Mesendoderm (in vitro differentiated cells): Measurements from ENCODE around the gene SREBF2.
A peak's percentile ranks its signal among the peaks of the same experiment; 100 is the strongest.

Experiments used
- DNase-seq: peaks from one replicate; pipeline ENCODE4 v3.0.0; 2013
- H2AK5ac ChIP-seq: 2 replicates; pipeline ENCODE4 v1.6.1; 2013; ENCODE audit warnings: low read length, inconsistent platforms
- H2BK120ac ChIP-seq: 2 replicates; pipeline ENCODE4 v1.6.1; 2013; ENCODE audit warnings: low read depth, mild to moderate bottlenecking, low read length, moderate library complexity, mixed read lengths
- H2BK15ac ChIP-seq: replicated peaks from 2 replicates; pipeline ENCODE4 v1.6.1; 2013; ENCODE audit warnings: low read depth, mild to moderate bottlenecking, moderate library complexity
- H2BK5ac ChIP-seq: 2 replicates; pipeline ENCODE4 v1.6.1; 2013; ENCODE audit warnings: low read length, inconsistent platforms
- H3K18ac ChIP-seq: 2 replicates; pipeline ENCODE4 v1.6.1; 2013; ENCODE audit warnings: mild to moderate bottlenecking, low read length, mixed read lengths
- H3K23ac ChIP-seq: one replicate; pipeline ENCODE4 v1.6.1; 2013; ENCODE audit warnings: low read length
- H3K27ac ChIP-seq: 2 replicates; pipeline ENCODE4 v1.5.1; 2013; ENCODE audit warnings: low read depth, mild to moderate bottlenecking, inconsistent platforms, low read length, moderate library complexity
- H3K27me3 ChIP-seq: 2 replicates; pipeline ENCODE4 v1.6.1; 2013; ENCODE audit warnings: low read length, control low read depth, mild to moderate bottlenecking, inconsistent platforms; ENCODE audit not compliant: insufficient read depth, poor library complexity
- H3K36me3 ChIP-seq: 2 replicates; pipeline ENCODE4 v1.6.1; 2013; ENCODE audit warnings: low read length, inconsistent platforms; ENCODE audit not compliant: control insufficient read depth, insufficient read depth
- H3K4ac ChIP-seq: one replicate; pipeline ENCODE4 v1.6.1; 2013; ENCODE audit warnings: low read depth, mild to moderate bottlenecking, low read length, moderate library complexity
- H3K4me1 ChIP-seq: 2 replicates; pipeline ENCODE4 v1.6.1; 2013; ENCODE audit warnings: low read depth, low read length, inconsistent platforms; ENCODE audit not compliant: control insufficient read depth
- H3K4me2 ChIP-seq: 2 replicates; pipeline ENCODE4 v1.6.1; 2013; ENCODE audit warnings: low read length
- H3K4me3 ChIP-seq: 2 replicates; pipeline ENCODE4 v1.5.1; 2013; ENCODE audit warnings: mild to moderate bottlenecking, low read length
- H3K56ac ChIP-seq: one replicate; pipeline ENCODE4 v1.6.1; 2013; ENCODE audit warnings: low read length
- H3K79me1 ChIP-seq: 2 replicates; pipeline ENCODE4 v1.6.1; 2013; ENCODE audit warnings: low read length, inconsistent platforms
- H3K79me2 ChIP-seq: 2 replicates; pipeline ENCODE4 v1.6.1; 2013; ENCODE audit warnings: mild to moderate bottlenecking, low read length; ENCODE audit not compliant: control insufficient read depth, insufficient read depth
- H3K9ac ChIP-seq: 2 replicates; pipeline ENCODE4 v1.6.1; 2013; ENCODE audit warnings: low read length, inconsistent platforms
- H4K5ac ChIP-seq: one replicate; pipeline ENCODE4 v1.6.1; 2013; ENCODE audit warnings: low read length
- H4K8ac ChIP-seq: one replicate; pipeline ENCODE4 v1.6.1; 2013; ENCODE audit warnings: low read depth, mild to moderate bottlenecking, control low read depth, low read length, moderate library complexity
- WGBS: extraction: QIAGEN DNeasy Blood & Tissue Kit; methylation state at CpG from one replicate; pipeline ENCODE4 v1.1.7; 2013; ENCODE audit warnings: low lambda C conversion rate, missing lambda C conversion rate; ENCODE audit not compliant: insufficient coverage; ENCODE audit errors: extremely low coverage; 5-methylcytosine and 5-hydroxymethylcytosine counted together

SREBF2 gene

DNA sequence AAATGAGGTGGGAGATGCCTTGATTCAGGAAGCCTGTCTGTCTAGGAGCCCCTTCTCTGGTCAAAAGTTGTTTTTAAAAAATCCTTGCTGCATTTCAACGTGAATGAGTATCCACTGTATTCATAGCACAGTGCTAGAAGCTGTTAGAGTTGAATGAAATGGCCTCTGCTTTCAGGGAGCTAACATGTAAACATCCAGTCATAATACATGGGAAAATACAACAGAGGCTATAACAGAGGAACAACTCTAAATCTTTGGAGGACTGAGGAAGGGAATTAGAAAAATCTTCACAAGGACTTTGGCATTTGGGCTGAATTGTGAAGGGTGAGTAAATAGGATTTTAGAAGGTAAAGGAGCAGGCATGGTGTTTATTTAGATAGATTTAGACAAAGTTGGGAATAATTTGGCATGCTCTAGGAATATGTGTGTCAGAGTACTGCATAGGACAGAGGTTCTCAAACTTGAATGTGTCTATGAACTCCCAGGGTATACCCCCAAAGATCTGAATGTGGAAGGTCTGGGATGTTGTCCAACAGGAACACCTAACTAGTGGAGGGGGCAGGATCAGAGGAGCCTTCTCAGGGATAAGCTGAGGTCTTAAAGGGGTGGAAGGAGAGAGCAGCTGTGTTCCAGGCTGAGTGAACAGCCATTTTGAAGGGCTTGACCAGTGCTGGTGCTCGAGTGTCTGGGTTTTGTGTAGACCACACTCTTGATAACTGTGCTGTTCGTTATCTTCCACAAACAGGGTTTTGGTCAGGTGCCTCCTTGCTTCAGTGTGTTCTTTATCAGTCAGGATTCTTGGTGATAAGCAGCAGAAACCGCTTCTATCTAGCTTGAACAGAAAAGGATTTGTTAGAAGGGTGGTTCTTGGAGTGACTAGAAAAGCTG, 12.7 kb downstream of the SREBF2 start:
- no peak overlapping the region for H3K18ac ChIP-seq
- H2BK120ac ChIP-seq = no peak overlapping the region
- peak; percentile 71 for DNase-seq
- H3K4ac ChIP-seq = no peak overlapping the region
- H3K36me3 ChIP-seq = peaks cover 2% of the 10 kb centered on the region
- H3K4me3 ChIP-seq = no peak overlapping the region
- no peak overlapping the region for H4K8ac ChIP-seq
- H2AK5ac ChIP-seq = peak overlapping the region; percentile 69
- no peak overlapping the region for H2BK5ac ChIP-seq
- no peak overlapping the region for H4K5ac ChIP-seq
- H3K27me3 ChIP-seq = no peaks in the 10 kb centered on the region
- peaks cover 26% of the 10 kb centered on the region for H3K4me1 ChIP-seq
- H3K79me2 ChIP-seq = peaks cover 78% of the 10 kb centered on the region
- H3K23ac ChIP-seq = no peak overlapping the region
- H3K9ac ChIP-seq = peak overlapping the region; percentile 31
- H3K27ac ChIP-seq = peak overlapping the region; percentile 33
- H3K56ac ChIP-seq = peak overlapping the region; percentile 36
- no CpG with 5 or more reads among the region's 4 CpGs for WGBS
- H2BK15ac ChIP-seq = no peak overlapping the region
- peak overlapping the region; percentile 3 for H3K4me2 ChIP-seq
- peaks cover 33% of the 10 kb centered on the region for H3K79me1 ChIP-seq

DNA sequence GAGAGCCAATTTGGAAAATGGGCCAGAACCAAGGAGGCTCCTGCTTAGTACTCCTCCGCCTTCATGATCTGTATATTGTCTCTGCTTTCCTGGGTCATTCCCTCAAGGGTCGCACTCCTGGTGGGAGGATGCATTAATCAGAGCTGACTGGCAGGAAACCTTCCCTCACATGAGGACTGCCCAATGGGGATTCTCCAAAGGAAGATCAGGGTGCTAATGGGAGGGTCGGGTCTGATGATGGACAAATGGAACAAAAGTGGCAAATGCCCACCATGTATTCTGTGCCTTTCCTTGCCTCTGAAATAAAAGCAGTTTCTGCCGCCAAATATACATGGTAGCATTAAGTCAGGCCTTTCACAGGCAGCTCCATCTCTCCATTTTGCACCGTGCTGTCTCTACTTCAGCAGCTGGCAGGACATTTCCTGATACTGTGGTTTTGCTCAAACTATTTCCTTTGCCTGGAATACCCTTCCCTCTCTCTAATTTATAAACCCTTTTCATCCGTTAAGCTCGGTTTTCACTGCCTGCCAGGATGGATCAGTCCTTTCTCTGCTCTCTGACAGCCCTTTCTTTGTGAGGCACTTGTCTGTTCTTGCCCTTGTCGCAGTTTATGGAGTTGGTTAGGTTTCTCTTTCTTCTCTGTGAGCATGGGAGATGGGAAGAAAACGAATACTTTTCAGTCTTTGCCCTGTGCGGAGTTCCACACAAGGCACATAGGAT, 13.5 kb downstream of the SREBF2 start:
- no CpG with 5 or more reads among the region's 10 CpGs for WGBS
- H3K27me3 ChIP-seq = no peaks in the 10 kb centered on the region
- no peak overlapping the region for H4K5ac ChIP-seq
- H3K9ac ChIP-seq = peak overlapping the region; percentile 31
- H2BK120ac ChIP-seq = peak overlapping the region; percentile 31
- no peaks in the 10 kb centered on the region for H3K36me3 ChIP-seq
- H3K4ac ChIP-seq = no peak overlapping the region
- peaks cover 22% of the 10 kb centered on the region for H3K4me1 ChIP-seq
- H2AK5ac ChIP-seq = no peak overlapping the region
- H2BK5ac ChIP-seq = no peak overlapping the region
- H3K27ac ChIP-seq = peak overlapping the region; percentile 9
- no peak for DNase-seq
- H4K8ac ChIP-seq = no peak overlapping the region
- no peak overlapping the region for H2BK15ac ChIP-seq
- H3K23ac ChIP-seq = no peak overlapping the region
- no peak overlapping the region for H3K4me2 ChIP-seq
- no peak overlapping the region for H3K4me3 ChIP-seq
- no peak overlapping the region for H3K18ac ChIP-seq
- peaks cover 73% of the 10 kb centered on the region for H3K79me2 ChIP-seq
- H3K56ac ChIP-seq = peak overlapping the region; percentile 51
- H3K79me1 ChIP-seq = peaks cover 27% of the 10 kb centered on the region

DNA sequence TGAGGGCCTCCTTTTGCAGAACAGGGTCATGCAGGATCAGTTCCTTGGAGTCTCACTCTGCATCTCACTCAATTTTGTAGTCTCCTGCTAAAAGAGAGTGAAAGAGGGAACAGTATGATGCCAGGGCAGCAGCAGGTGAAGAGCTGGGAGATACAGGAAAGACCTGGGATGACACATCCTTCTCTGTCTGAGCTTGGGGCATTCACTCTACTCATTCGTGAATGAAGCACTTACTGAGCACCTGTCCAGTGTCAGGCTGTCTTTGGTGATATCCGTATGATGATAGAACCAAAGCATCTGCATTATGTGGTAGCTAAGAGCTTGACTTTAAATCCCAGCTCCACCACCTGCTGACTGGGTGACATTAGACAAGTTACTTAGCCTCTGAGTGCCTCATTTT, 14.4 kb downstream of the SREBF2 start:
- peaks cover 22% of the 10 kb centered on the region for H3K4me1 ChIP-seq
- no peak overlapping the region for H3K4me3 ChIP-seq
- H3K56ac ChIP-seq = no peak overlapping the region
- H2BK15ac ChIP-seq = no peak overlapping the region
- no peak overlapping the region for H2AK5ac ChIP-seq
- H2BK120ac ChIP-seq = no peak overlapping the region
- H4K8ac ChIP-seq = no peak overlapping the region
- H3K4ac ChIP-seq = no peak overlapping the region
- H3K27ac ChIP-seq = no peak overlapping the region
- no peak for DNase-seq
- H3K9ac ChIP-seq = no peak overlapping the region
- no peaks in the 10 kb centered on the region for H3K36me3 ChIP-seq
- peaks cover 27% of the 10 kb centered on the region for H3K79me1 ChIP-seq
- no peak overlapping the region for H4K5ac ChIP-seq
- H2BK5ac ChIP-seq = no peak overlapping the region
- H3K27me3 ChIP-seq = no peaks in the 10 kb centered on the region
- no CpG with 5 or more reads among the region's 2 CpGs for WGBS
- peaks cover 67% of the 10 kb centered on the region for H3K79me2 ChIP-seq
- H3K4me2 ChIP-seq = no peak overlapping the region
- no peak overlapping the region for H3K18ac ChIP-seq
- no peak overlapping the region for H3K23ac ChIP-seq

- H2AK5ac ChIP-seq = no peak overlapping the region
- H3K79me1 ChIP-seq = peaks cover 28% of the 10 kb centered on the region
- H3K9ac ChIP-seq = no peak overlapping the region
- peaks cover 22% of the 10 kb centered on the region for H3K4me1 ChIP-seq
- no peak overlapping the region for H2BK5ac ChIP-seq
- H3K4ac ChIP-seq = no peak overlapping the region
- no peak overlapping the region for H3K56ac ChIP-seq
- H3K27ac ChIP-seq = no peak overlapping the region
- no peak overlapping the region for H3K4me2 ChIP-seq
- no peak overlapping the region for H3K4me3 ChIP-seq
- no CpG with 5 or more reads among the region's 5 CpGs for WGBS
- H2BK15ac ChIP-seq = no peak overlapping the region
- no peak overlapping the region for H4K8ac ChIP-seq
- H3K18ac ChIP-seq = no peak overlapping the region
- H4K5ac ChIP-seq = no peak overlapping the region
- H3K23ac ChIP-seq = no peak overlapping the region
- no peaks in the 10 kb centered on the region for H3K27me3 ChIP-seq
- peaks cover 65% of the 10 kb centered on the region for H3K79me2 ChIP-seq
- H3K36me3 ChIP-seq = no peaks in the 10 kb centered on the region
- DNase-seq = no peak
- no peak overlapping the region for H2BK120ac ChIP-seq
Observed at GRCh38 chr22:41848468-41848867, 15.6 kb downstream of the SREBF2 start.

- Histone ChIP-seq H2AK5ac (no peak overlapping the region), H4K5ac (no peak overlapping the region), H3K4ac (no peak overlapping the region), H3K27me3 (no peaks in the 10 kb centered on the region), H2BK5ac (no peak overlapping the region), H3K4me3 (no peak overlapping the region), H3K4me2 (no peak overlapping the region), H3K23ac (no peak overlapping the region), H3K56ac (no peak overlapping the region), H3K18ac (no peak overlapping the region), H3K36me3 (no peaks in the 10 kb centered on the region), H3K27ac (no peak overlapping the region), H3K4me1 (no peaks in the 10 kb centered on the region), H3K9ac (no peak overlapping the region), H2BK15ac (no peak overlapping the region), H3K79me2 (peaks cover 50% of the 10 kb centered on the region), H3K79me1 (peaks cover 10% of the 10 kb centered on the region), H4K8ac (no peak overlapping the region), H2BK120ac (no peak overlapping the region)
- WGBS = no CpG with 5 or more reads among the region's 2 CpGs
- DNase-seq = no peak
Observed at GRCh38 chr22:41856469-41856868, 23.6 kb downstream of the SREBF2 start.
